NCI-H2227 treated with DMSO at 0.1 percent for 48 hours (cell line): ENCODE measurements around the gene TSC1.
"Not testable (repeated sequence)": the region's sequence is repeated elsewhere in the genome, so short reads cannot be mapped to it uniquely, and the experiment has no call there.

ENCODE experiments used
- DNase-seq: peaks from one replicate; lab custom pipeline; 2025; lab: John Stamatoyannopoulos, UW

The TSC1 gene

GRCh38 chr9:132944294-132945185 is at the start of gene TSC1:
Gene TSC1 (minus strand): TSS chr9:132944616. CDS start chr9:132928872, 15,744 bp downstream.
- DNase-seq: peak; percentile 83

GRCh38 chr9:132993511-132993939 is 49.1 kb upstream of the TSC1 start:
- no peak for DNase-seq

GRCh38 chr9:132991351-132992300 is 47.2 kb upstream of the TSC1 start:
- DNase-seq: no peak

GRCh38 chr9:132990781-132991180 is 46.4 kb upstream of the TSC1 start:
- DNase-seq: no peak

GRCh38 chr9:132989998-132990557 is 45.7 kb upstream of the TSC1 start:
- DNase-seq: not testable (repeated sequence)

GRCh38 chr9:132989414-132989996 is 45.1 kb upstream of the TSC1 start:
- DNase-seq: no peak

GRCh38 chr9:132989014-132989310 is 44.5 kb upstream of the TSC1 start:
- DNase-seq: no peak

- no peak for DNase-seq
These were observed 44.0 kb upstream of the TSC1 start for GRCh38 chr9:132988244-132989013.

GRCh38 chr9:132986640-132987620 is 42.5 kb upstream of the TSC1 start:
- DNase-seq: no peak

- DNase-seq: no peak
These were observed 41.7 kb upstream of the TSC1 start for GRCh38 chr9:132986114-132986513.

GRCh38 chr9:132985489-132985888 is 41.1 kb upstream of the TSC1 start:
- no peak for DNase-seq

GRCh38 chr9:132985071-132985350 is 40.6 kb upstream of the TSC1 start:
- DNase-seq: no peak

GRCh38 chr9:132984202-132985070 is 40.0 kb upstream of the TSC1 start:
- DNase-seq: no peak

GRCh38 chr9:132983491-132984201 is 39.2 kb upstream of the TSC1 start:
- DNase-seq: no peak

GRCh38 chr9:132982458-132982857 is 38.0 kb upstream of the TSC1 start:
- DNase-seq: no peak

GRCh38 chr9:132980157-132980556 is 35.7 kb upstream of the TSC1 start:
- DNase-seq: no peak

GRCh38 chr9:132978451-132979131 is 34.2 kb upstream of the TSC1 start, which contains the start of gene GFI1B:
Gene GFI1B (plus strand): TSS chr9:132978694. CDS start chr9:132986679, 7,985 bp downstream.
- DNase-seq: no peak

GRCh38 chr9:132978112-132978450 is 33.7 kb upstream of the TSC1 start:
- DNase-seq: no peak
